Endothelial cell of umbilical vein (primary cell): Measurements from ENCODE around the gene C10orf53. TPM values are rescaled to one million over a fixed set of nuclear protein-coding genes. Genes with fewer than 3 reads are reported as not detected.

Source experiments
- BruUV-seq: library from RNA; stranded (reverse); fragments of 400-500 nt; replicated peaks from 2 replicates; lab custom pipeline; 2021; lab: Mats Ljungman, UMichigan
- CTCF ChIA-PET: fragments of 300-600, 350-600 bp; sonication (Branson Sonifier 250); formaldehyde crosslinking; loops from one replicate; lab custom pipeline; 2021; ENCODE audit warnings: antibody characterized with exemption, inconsistent platforms; lab: Charles Lee
- POLR2A ChIA-PET: fragments of 300-600, 350-600 bp; sonication (Branson Sonifier 250); formaldehyde crosslinking; loops from one replicate; lab custom pipeline; 2021; ENCODE audit warnings: antibody characterized with exemption, inconsistent platforms; lab: Charles Lee
- DNase-seq: peaks from one replicate; pipeline ENCODE4 v3.0.0-alpha.2; 2011; ENCODE audit warnings: low read depth, low spot score
- FAIRE-seq: peaks from 2 replicates; lab custom pipeline; 2011; peaks lifted over from hg19 to GRCh38; lab: Jason Lieb, UNC
- H2AFZ ChIP-seq: 2 replicates; pipeline ENCODE4 v1.6.0; 2012; ENCODE audit warnings: low read depth, low read length, control low read depth, inconsistent platforms
- H3K27ac ChIP-seq: 2 replicates; pipeline ENCODE4 v1.5.1; 2011; ENCODE audit warnings: low read depth, mild to moderate bottlenecking, control low read depth, low read length, moderate library complexity; ENCODE audit not compliant: insufficient read depth
- H3K27me3 ChIP-seq, 2 experiments: 2 replicates each; pipeline versions ENCODE4 v1.6.0 to v1.6.1; 2011; ENCODE audit warnings: low read length in 2 of 2, mixed read lengths in 1 of 2; ENCODE audit not compliant: control insufficient read depth in 2 of 2, insufficient read depth in 2 of 2
- H3K36me3 ChIP-seq, 2 experiments: 2 replicates in 1 of 2; 3 replicates in 1 of 2; pipeline ENCODE4 v1.5.1; 2011; ENCODE audit warnings: low read length in 2 of 2, mild to moderate bottlenecking in 1 of 2, moderate library complexity in 1 of 2; ENCODE audit not compliant: control insufficient read depth in 2 of 2, insufficient read depth in 2 of 2; ENCODE audit errors: extremely low read depth in 1 of 2
- H3K4me1 ChIP-seq: 3 replicates; pipeline ENCODE4 v1.5.1; 2011; ENCODE audit warnings: mild to moderate bottlenecking, low read length; ENCODE audit not compliant: control insufficient read depth, insufficient read depth; ENCODE audit errors: extremely low read depth
- H3K4me2 ChIP-seq: 2 replicates; pipeline ENCODE4 v1.6.1; 2011; ENCODE audit warnings: low read length, control low read depth, mixed read lengths; ENCODE audit not compliant: insufficient read depth
- H3K4me3 ChIP-seq, 3 experiments: fragments of 200-600 bp in 1 of 3; sonication (generic), shearing (Covaris generic) in 1 of 3; replicated peaks in 1 of 3; 2 replicates each; pipeline ENCODE4 v1.5.1; 2011 to 2016; ENCODE audit warnings: control low read depth in 3 of 3, low read length in 3 of 3, mild to moderate bottlenecking in 2 of 3, inconsistent platforms in 1 of 3, low read depth in 1 of 3, moderate library complexity in 1 of 3; ENCODE audit not compliant: insufficient read depth in 1 of 3
- H3K79me2 ChIP-seq: 2 replicates; pipeline ENCODE4 v1.6.0; 2012; ENCODE audit warnings: low read length, inconsistent platforms; ENCODE audit not compliant: control insufficient read depth, insufficient read depth
- H3K9ac ChIP-seq: replicated peaks from 2 replicates; pipeline ENCODE3; 2011; ENCODE audit warnings: low read length, control low read depth; ENCODE audit not compliant: insufficient read depth; ENCODE audit errors: extremely low read depth
- H3K9me1 ChIP-seq: replicated peaks from 3 replicates; pipeline ENCODE4 v1.6.0; 2011; ENCODE audit warnings: mild to moderate bottlenecking, low read length; ENCODE audit not compliant: control insufficient read depth, insufficient read depth; ENCODE audit errors: extremely low read depth
- H3K9me3 ChIP-seq: replicated peaks from 2 replicates; pipeline ENCODE4 v1.5.1; 2012; ENCODE audit warnings: low read length, inconsistent platforms; ENCODE audit not compliant: control insufficient read depth, insufficient read depth
- H4K20me1 ChIP-seq: replicated peaks from 2 replicates; pipeline ENCODE3; 2011; ENCODE audit warnings: mild to moderate bottlenecking, low read length; ENCODE audit not compliant: control insufficient read depth, insufficient read depth; ENCODE audit errors: extremely low read depth
- EZH2 ChIP-seq: IDR thresholded peaks from 2 replicates; pipeline ENCODE4 v1.6.1; 2012; ENCODE audit warnings: borderline replicate concordance, low read depth, mild to moderate bottlenecking, moderate library complexity, low read length, inconsistent platforms; ENCODE audit not compliant: severe bottlenecking
- FOS ChIP-seq: IDR thresholded peaks from 2 replicates; pipeline ENCODE4 v1.6.1; 2011; ENCODE audit warnings: mild to moderate bottlenecking, low read length, moderate library complexity, borderline replicate concordance; ENCODE audit not compliant: insufficient read depth
- GATA2 ChIP-seq: IDR thresholded peaks from 2 replicates; pipeline ENCODE4 v1.7.0; 2011; ENCODE audit warnings: low read depth, mild to moderate bottlenecking, moderate library complexity, mixed read lengths, low read length; ENCODE audit not compliant: insufficient read length, insufficient read depth
- JUN ChIP-seq: IDR thresholded peaks from 2 replicates; pipeline ENCODE4 v1.6.1; 2011; ENCODE audit warnings: borderline replicate concordance, low read depth; ENCODE audit not compliant: insufficient read length, insufficient read depth
- MYC ChIP-seq: IDR thresholded peaks from one replicate; pipeline ENCODE4 v1.6.1; 2011; ENCODE audit warnings: mild to moderate bottlenecking, low read depth, low read length
- POLR2A ChIP-seq: IDR thresholded peaks from 2 replicates; pipeline ENCODE4 v1.6.1; 2012; ENCODE audit warnings: low read depth, mild to moderate bottlenecking, control low read depth, low read length
- POLR2AphosphoS5 ChIP-seq: IDR thresholded peaks from 2 replicates; pipeline ENCODE4 v1.6.1; 2012; ENCODE audit warnings: low read depth, mild to moderate bottlenecking, control low read depth, low read length, moderate library complexity; ENCODE audit not compliant: insufficient read depth
- dilution Hi-C: fragments of 300-500 bp; cut with MboI; formaldehyde crosslinking; loops from one replicate; pipeline ENCODE4 v1.15.0; 2019; ENCODE audit warnings: low sequenced_read_pairs; ENCODE audit not compliant: extremely low pct_ligation_motif_present
- intact Hi-C: fragments of 100-400 bp; cut with micrococcal nuclease; formaldehyde crosslinking; loops from one replicate; pipeline ENCODE4 v1.10.0; 2022
- polyA plus RNA-seq, 4 experiments: library from polyadenylated mRNA; depleted of rRNA in 3 of 4; stranded (reverse) in 3 of 4; unstranded in 1 of 4; fragments of >200 nt; gene quantifications; 2 replicates each; pipeline versions ENCODE4 v1.2.1 to v1.2.3, GENCODE V29; 2011 to 2012; ENCODE audit warnings: missing spikeins in 1 of 4
- total RNA-seq: library from RNA; stranded (reverse); gene quantifications from 2 replicates; pipeline ENCODE4 v1.2.3, GENCODE V29; 2021
- TF ChIP-seq, protein P1 (sequence below), 2 donors: IDR thresholded peaks; 1 replicate in 1 of 2; 2 replicates in 1 of 2; pipeline ENCODE4 v1.5.1; 2011; ENCODE audit warnings: low read length in 2 of 2, mild to moderate bottlenecking in 2 of 2, moderate library complexity in 2 of 2, control low read depth in 1 of 2, inconsistent platforms in 1 of 2, low read depth in 1 of 2; ENCODE audit not compliant: insufficient read depth in 1 of 2; ENCODE audit errors: extremely low read depth in 1 of 2
- TF ChIP-seq, protein P2 (sequence below): IDR thresholded peaks from 2 replicates; pipeline ENCODE4 v1.6.1; 2011; ENCODE audit not compliant: insufficient read depth, insufficient read length

C10orf53 gene
- total and polyA plus RNA-seq, 2 donors (not counting 3 experiments of a cell fraction or from before 2014, with no cell fraction given): not detected

DNA sequence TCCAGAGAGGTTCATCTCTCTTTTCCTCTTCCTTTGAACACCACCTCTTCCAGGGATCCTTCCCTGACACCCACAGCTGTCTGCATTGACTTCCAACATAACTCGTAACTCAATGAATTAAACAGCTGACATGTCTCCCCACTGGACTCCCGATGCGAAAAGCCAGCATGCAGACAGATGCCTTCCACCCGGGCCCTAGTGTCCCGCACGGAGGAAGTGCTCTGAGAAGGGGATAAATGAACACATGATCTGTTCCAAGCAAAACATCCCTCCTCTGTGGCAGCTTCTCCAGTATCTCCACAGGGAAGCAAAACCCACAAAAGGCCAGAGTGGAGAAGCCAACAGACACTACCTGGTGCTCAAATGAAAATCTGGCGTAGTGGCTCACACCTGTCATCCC, 54.4 kb downstream of the C10orf53 start:
- Histone ChIP-seq H3K4me2 (no peak overlapping the region), H2AFZ (no peak overlapping the region), H3K4me3 (no peak overlapping the region), H3K27ac (no peak overlapping the region), H3K9me1 (no peaks in the 10 kb centered on the region), H3K27me3 (no peaks in the 10 kb centered on the region), H4K20me1 (no peaks in the 10 kb centered on the region), H3K4me1 (no peaks in the 10 kb centered on the region), H3K79me2 (no peaks in the 10 kb centered on the region), H3K9me3 (no peaks in the 10 kb centered on the region), H3K9ac (no peak overlapping the region), H3K36me3 (no peaks in the 10 kb centered on the region)
- dilution Hi-C loops (no loop called here), intact Hi-C loops (no loop called here)
- FAIRE-seq (no peak), DNase-seq (no peak)
- BruUV-seq: no TSS peak
- TF ChIP-seq POLR2A: no peak
- TF ChIP-seq, protein P1, sequence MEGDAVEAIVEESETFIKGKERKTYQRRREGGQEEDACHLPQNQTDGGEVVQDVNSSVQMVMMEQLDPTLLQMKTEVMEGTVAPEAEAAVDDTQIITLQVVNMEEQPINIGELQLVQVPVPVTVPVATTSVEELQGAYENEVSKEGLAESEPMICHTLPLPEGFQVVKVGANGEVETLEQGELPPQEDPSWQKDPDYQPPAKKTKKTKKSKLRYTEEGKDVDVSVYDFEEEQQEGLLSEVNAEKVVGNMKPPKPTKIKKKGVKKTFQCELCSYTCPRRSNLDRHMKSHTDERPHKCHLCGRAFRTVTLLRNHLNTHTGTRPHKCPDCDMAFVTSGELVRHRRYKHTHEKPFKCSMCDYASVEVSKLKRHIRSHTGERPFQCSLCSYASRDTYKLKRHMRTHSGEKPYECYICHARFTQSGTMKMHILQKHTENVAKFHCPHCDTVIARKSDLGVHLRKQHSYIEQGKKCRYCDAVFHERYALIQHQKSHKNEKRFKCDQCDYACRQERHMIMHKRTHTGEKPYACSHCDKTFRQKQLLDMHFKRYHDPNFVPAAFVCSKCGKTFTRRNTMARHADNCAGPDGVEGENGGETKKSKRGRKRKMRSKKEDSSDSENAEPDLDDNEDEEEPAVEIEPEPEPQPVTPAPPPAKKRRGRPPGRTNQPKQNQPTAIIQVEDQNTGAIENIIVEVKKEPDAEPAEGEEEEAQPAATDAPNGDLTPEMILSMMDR (IDR thresholded peaks at IDR 0.05; ENCODE audit: extremely low read depth in 1 of 2, insufficient read depth in 1 of 2, low read depth in 1 of 2, low read length in 2 of 2): no peak
- TF ChIP-seq GATA2: no peak
- TF ChIP-seq, protein P2, sequence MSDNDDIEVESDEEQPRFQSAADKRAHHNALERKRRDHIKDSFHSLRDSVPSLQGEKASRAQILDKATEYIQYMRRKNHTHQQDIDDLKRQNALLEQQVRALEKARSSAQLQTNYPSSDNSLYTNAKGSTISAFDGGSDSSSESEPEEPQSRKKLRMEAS: no peak
- no peak for TF ChIP-seq MYC
- no peak for TF ChIP-seq FOS
- TF ChIP-seq JUN: no peak
- TF ChIP-seq POLR2AphosphoS5: no peak
- no peak for TF ChIP-seq EZH2
- ChIA-PET POLR2A (no interaction called here), CTCF (interaction anchor here (0.8 kb wide), 1 partner anchor 46 kb away, joined by 3 read pairs; no protein-coding TSS in a partner anchor)
